Stimulated activated CD8-positive, alpha-beta memory T cell treated with anti-CD3 and anti-CD28 coated beads, Interleukin-15, amount 100 ng/mL, for 4 hours (primary cell): ENCODE results near the gene PSG2.
"Not testable (repeated sequence)": the region's sequence is repeated elsewhere in the genome, so short reads cannot be mapped to it uniquely, and the experiment has no call there.

Experiments used
- DNase-seq, 2 donors: peaks; one replicate each; pipeline ENCODE4 v3.0.0-alpha.2; 2020; ENCODE audit warnings: low read depth in 2 of 2

PSG2 gene

GRCh38 chr19:43077881-43078280 is 4.6 kb downstream of the PSG2 start:
- not testable (repeated sequence) for DNase-seq

- not testable (repeated sequence) for DNase-seq
Measured at GRCh38 chr19:43062418-43062817, 20.1 kb downstream of the PSG2 start.

- not testable (repeated sequence) for DNase-seq
Measured at GRCh38 chr19:43061326-43061725, 21.2 kb downstream of the PSG2 start.

GRCh38 chr19:43060254-43060653 is 22.2 kb downstream of the PSG2 start:
- not testable (repeated sequence) for DNase-seq

DNA sequence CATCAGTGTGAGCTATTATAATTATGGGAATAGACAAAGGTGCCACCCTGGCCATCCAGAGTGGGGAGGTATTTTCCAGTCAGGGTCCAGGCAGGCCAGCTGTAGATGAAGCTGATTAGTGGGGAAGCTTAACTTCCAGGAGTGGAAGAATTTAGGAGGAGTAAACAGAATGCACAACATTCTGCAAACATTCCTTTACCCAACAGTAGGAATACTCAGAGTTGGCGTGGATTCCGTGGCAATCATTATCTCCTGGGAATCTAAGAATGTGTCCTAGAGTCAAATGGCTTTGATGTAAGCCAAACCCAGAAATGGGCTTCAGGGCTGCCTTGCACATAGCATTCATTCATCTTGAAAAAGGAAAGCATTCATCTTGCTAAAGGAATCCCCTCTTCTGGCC is 23.0 kb downstream of the PSG2 start:
- not testable (repeated sequence) for DNase-seq

DNA sequence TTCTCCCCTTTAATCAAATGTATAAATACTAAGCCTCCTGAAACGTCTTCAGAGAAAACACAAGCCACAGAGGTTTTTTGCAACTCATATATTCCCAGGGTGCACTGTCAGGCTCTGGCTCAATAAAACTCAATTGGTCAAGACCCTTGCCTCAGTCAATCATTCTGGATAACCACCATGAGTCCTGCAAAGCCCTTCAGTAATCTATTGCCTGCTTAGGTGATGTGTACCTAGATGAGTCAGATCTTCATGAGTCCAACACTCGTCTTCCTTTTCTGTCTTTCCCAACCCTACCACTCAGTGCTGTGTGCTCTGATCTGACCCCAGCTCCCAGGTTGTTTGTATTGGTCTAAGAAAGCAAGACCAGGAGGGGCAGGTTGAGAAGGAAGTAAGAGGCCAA is 24.1 kb downstream of the PSG2 start:
- DNase-seq: not testable (repeated sequence)

DNA sequence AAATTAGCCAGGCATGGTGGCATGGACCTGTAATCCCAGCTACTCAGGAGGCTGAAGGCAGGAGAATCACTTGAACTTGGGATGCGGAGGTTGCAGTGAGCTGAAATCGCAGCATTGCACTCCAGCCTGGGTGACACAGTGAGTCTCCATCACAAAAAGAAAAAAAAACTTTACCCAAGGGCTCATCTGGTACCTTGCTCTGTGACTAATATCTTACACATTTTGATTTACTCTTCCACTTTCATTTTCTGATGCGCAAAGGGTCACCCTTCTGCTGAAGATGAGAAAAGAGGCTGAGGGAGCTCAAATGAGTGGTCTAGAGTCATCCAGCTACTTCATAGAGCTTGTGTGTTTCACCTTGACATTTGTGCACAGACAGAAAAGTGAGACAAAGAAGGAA is 34.5 kb downstream of the PSG2 start:
- DNase-seq: not testable (repeated sequence)

GRCh38 chr19:43046578-43046977 is 35.9 kb downstream of the PSG2 start:
- not testable (repeated sequence) for DNase-seq

GRCh38 chr19:43043492-43044180 is 38.9 kb downstream of the PSG2 start:
- DNase-seq: not testable (repeated sequence)

- not testable (repeated sequence) for DNase-seq
Measured at GRCh38 chr19:43031645-43032044, 50.9 kb downstream of the PSG2 start.

DNA sequence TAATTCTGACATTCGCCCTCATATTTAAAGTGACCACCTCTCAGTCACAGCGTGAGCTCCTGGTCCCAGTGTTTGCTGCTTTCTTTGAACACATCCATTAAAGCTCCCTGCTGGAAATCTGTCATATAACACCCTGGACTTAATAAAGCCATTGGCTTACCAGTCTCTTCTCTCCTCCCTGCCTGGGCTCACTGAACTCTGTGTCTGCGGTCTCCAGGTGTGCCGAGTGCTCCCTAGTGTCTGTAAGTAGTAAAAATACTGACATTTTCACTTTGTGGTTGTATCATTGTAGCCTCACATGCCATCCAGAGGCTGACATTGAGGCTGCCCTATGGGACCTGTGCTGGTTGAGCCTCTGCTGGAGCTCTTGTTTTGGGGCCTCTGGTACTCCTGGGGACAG is 53.6 kb downstream of the PSG2 start:
- DNase-seq: no peak

- not testable (repeated sequence) for DNase-seq
Measured at GRCh38 chr19:43027985-43028384, 54.5 kb downstream of the PSG2 start.

- DNase-seq: not testable (repeated sequence)
Measured at GRCh38 chr19:43027061-43027460, 55.4 kb downstream of the PSG2 start.

GRCh38 chr19:43026369-43026768 is 56.1 kb downstream of the PSG2 start, which contains the start of gene PSG11:
TSS of gene PSG11 (minus strand) at chr19:43026469. CDS start at chr19:43026372, 97 bp downstream.
- not testable (repeated sequence) for DNase-seq

- not testable (repeated sequence) for DNase-seq
Measured at GRCh38 chr19:43022098-43022497, 60.4 kb downstream of the PSG2 start.

DNA sequence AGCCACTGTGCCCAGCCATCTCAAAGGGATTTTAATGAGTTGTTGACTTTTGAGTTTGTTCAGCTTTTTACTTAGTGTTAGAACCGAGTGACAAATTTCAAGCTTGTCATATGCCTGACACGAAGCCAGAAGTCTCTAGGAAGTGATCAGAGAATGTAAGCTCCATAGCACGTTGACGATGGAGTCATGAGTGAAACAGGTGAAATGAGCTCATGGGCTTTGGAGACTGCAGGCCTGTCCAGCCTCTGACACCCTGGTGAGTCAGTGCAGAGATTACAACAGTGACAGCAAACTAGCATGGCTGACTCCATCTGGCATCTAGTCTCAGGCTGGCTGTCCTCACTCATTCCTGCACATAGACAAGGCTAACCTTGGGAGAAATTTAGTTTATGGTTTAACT is 60.9 kb downstream of the PSG2 start:
- DNase-seq: not testable (repeated sequence)

DNA sequence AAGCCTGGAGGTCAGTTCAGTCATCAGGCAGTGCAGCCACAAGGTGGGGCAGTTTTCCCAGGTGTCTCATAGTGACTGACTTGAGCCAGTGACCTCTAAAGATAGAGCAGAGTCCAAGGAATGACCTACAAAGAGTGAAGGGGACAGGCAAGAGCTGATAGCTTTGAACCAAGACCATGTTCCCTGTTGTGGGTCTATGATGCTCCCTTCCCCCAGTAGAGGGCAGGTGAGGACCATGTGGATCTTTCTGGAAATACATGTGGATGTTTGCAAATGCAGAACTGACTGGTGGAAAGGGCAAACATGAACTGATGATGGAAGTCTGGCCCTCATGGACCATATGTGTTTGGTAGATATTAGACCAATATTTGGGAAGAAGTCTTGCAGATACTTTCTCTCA is 62.9 kb downstream of the PSG2 start:
- DNase-seq: not testable (repeated sequence)
